K562 (cell line): ENCODE measurements around the gene MRPL57. TPM values are rescaled to one million over a fixed set of nuclear protein-coding genes. Genes with fewer than 3 reads are reported as not detected.

Experiments
- ATF1 ChIP-seq, 2 experiments: fragments of 450-650 bp in 1 of 2; IDR thresholded peaks; 2 replicates each; pipeline ENCODE4 v1.6.1; 2016; ENCODE audit warnings: missing compliant biosample characterization in 1 of 2, missing genetic modification characterization in 1 of 2
- CBX1 ChIP-seq: sonication (generic); IDR thresholded peaks from 2 replicates; pipeline ENCODE4 v1.6.1; 2016; ENCODE audit warnings: antibody characterized with exemption, low read depth, mild to moderate bottlenecking
- CREB1 ChIP-seq, 2 experiments: sonication (generic) in 1 of 2; formaldehyde crosslinking in 1 of 2; IDR thresholded peaks; 2 replicates each; pipeline versions ENCODE4 v1.6.1 to v1.8.0; 2012 to 2022; ENCODE audit warnings: inconsistent platforms in 1 of 2, mild to moderate bottlenecking in 1 of 2, missing genetic modification reagents in 1 of 2, moderate library complexity in 1 of 2
- ERF ChIP-seq: fragments of 450-650 bp; formaldehyde crosslinking; IDR thresholded peaks from 2 replicates; pipeline ENCODE4 v1.4.0; 2020; ENCODE audit warnings: mild to moderate bottlenecking, mixed read lengths
- FOXA3 ChIP-seq, 2 experiments: fragments of 450-650 bp in 1 of 2; sonication (generic) in 1 of 2; formaldehyde crosslinking; IDR thresholded peaks in 1 of 2; conservative IDR thresholded peaks in 1 of 2; 2 replicates each; pipeline versions ENCODE4 v1.4.0 to v1.8.0; 2020 to 2022; ENCODE audit warnings: mild to moderate bottlenecking in 2 of 2, missing genetic modification reagents in 1 of 2
- FOXP1 ChIP-seq: sonication (generic); formaldehyde crosslinking; IDR thresholded peaks from 2 replicates; pipeline ENCODE4 v1.8.0; 2022; ENCODE audit warnings: mild to moderate bottlenecking, missing genetic modification reagents
- FUS ChIP-seq: fragments of 200-400 bp; formaldehyde crosslinking; optimal IDR thresholded peaks from 2 replicates; pipeline ENCODE3; 2017; ENCODE audit warnings: low read depth, low read length
- GTF2A2 ChIP-seq: IDR thresholded peaks from 2 replicates; pipeline ENCODE4 v1.6.1; 2016; ENCODE audit warnings: mild to moderate bottlenecking, missing genetic modification characterization, missing compliant biosample characterization
- MLLT1 ChIP-seq, 2 experiments: fragments of 450-650 bp; IDR thresholded peaks; 2 replicates each; pipeline ENCODE4 v1.6.1; 2016
- NCOA1 ChIP-seq: fragments of 450-650 bp; IDR thresholded peaks from 2 replicates; pipeline ENCODE4 v1.6.1; 2016; ENCODE audit warnings: low read depth
- RBBP5 ChIP-seq: fragments of 200-600 bp; sonication (generic); IDR thresholded peaks from 2 replicates; pipeline ENCODE4 v1.6.1; 2012; ENCODE audit warnings: borderline replicate concordance, mild to moderate bottlenecking, low read length, control low read depth, inconsistent platforms; ENCODE audit not compliant: insufficient read depth, poor library complexity, severe bottlenecking
- RBM25 ChIP-seq: fragments of 200-400 bp; formaldehyde crosslinking; IDR thresholded peaks from 2 replicates; pipeline ENCODE4 v1.6.1; 2018; ENCODE audit warnings: low read length, low read depth, moderate library complexity; ENCODE audit not compliant: severe bottlenecking
- SOX6 ChIP-seq: fragments of 450-650 bp; IDR thresholded peaks from 2 replicates; pipeline ENCODE4 v1.6.1; 2014; ENCODE audit warnings: mild to moderate bottlenecking
- SP1 ChIP-seq: sonication (generic); formaldehyde crosslinking; IDR thresholded peaks from 2 replicates; pipeline ENCODE4 v1.8.1; 2022; ENCODE audit warnings: mild to moderate bottlenecking, missing genetic modification reagents
- TGIF2 ChIP-seq: sonication (generic); formaldehyde crosslinking; IDR thresholded peaks from 2 replicates; pipeline ENCODE4 v1.8.1; 2022; ENCODE audit warnings: mild to moderate bottlenecking, missing genetic modification reagents, moderate library complexity
- ZBTB7A ChIP-seq: IDR thresholded peaks from 2 replicates; pipeline ENCODE4 v1.6.1; 2011; ENCODE audit warnings: low read depth, mild to moderate bottlenecking, low read length, moderate library complexity, borderline replicate concordance; ENCODE audit not compliant: control insufficient read depth
- ZC3H4 ChIP-seq: sonication (generic); formaldehyde crosslinking; IDR thresholded peaks from 2 replicates; pipeline ENCODE4 v1.9.0; 2021; ENCODE audit warnings: missing genetic modification reagents, borderline replicate concordance
- ZFP36 ChIP-seq: fragments of 150-350 bp; IDR thresholded peaks from 2 replicates; pipeline ENCODE4 v1.6.1; 2018; ENCODE audit warnings: low read length, low read depth; ENCODE audit not compliant: partially characterized antibody
- ZNF174 ChIP-seq: fragments of 250-450 bp; sonication (Bioruptor Pico); IDR thresholded peaks from 2 replicates; pipeline ENCODE4 v1.4.0; 2020; ENCODE audit warnings: mild to moderate bottlenecking
- polyA plus RNA-seq, 8 experiments: library from polyadenylated mRNA; depleted of rRNA in 4 of 8; stranded (reverse) in 5 of 8; unstranded in 3 of 8; fragments of >200 nt; fragmentation: Nextera tagmentation in 2 of 8; fragmentation: Illumina TruSeq in 1 of 8; extraction: Ambion mirVana in 2 of 8; extraction: Trizol in 1 of 8; gene quantifications; 2 replicates each; pipeline versions ENCODE4 v1.2.1 to v1.2.3, GENCODE V29; 2011 to 2014; ENCODE audit warnings: inconsistent platforms in 1 of 8, missing spikeins in 1 of 8
- total RNA-seq, 7 experiments: library from RNA; depleted of rRNA in 6 of 7; stranded (reverse); fragments of >200 nt in 6 of 7; fragmentation: Illumina TruSeq in 2 of 7; extraction: Trizol in 2 of 7; gene quantifications; 2 replicates each; pipeline versions ENCODE4 v1.2.1 to v1.2.3, GENCODE V29; 2011 to 2021; ENCODE audit warnings: low replicate concordance in 1 of 7
- TF ChIP-seq, protein P1 (sequence below): sonication (generic); formaldehyde crosslinking; IDR thresholded peaks from 2 replicates; pipeline ENCODE4 v1.8.0; 2022; ENCODE audit warnings: missing genetic modification reagents, mild to moderate bottlenecking, borderline replicate concordance

MRPL57 gene
- total and polyA plus RNA-seq, 9 of the 15 experiments (the other 6 are each of a cell fraction or from before 2014, with no cell fraction given), result 6.5 to 40.4 (median 15.7) TPM

GRCh38 chr13:21176215-21176981 lies at the start of gene MRPL57, which contains the start of gene SKA3 (continued):
- TF ChIP-seq FOXP1 (CRISPR knock-in tag), result no peak
- TF ChIP-seq ATF1 (CRISPR knock-in tag; IDR thresholded peaks at IDR 0.05), result no peak
- TF ChIP-seq ATF1 (tag; IDR thresholded peaks at IDR 0.05), result peak; percentile 77
- TF ChIP-seq, protein P1, sequence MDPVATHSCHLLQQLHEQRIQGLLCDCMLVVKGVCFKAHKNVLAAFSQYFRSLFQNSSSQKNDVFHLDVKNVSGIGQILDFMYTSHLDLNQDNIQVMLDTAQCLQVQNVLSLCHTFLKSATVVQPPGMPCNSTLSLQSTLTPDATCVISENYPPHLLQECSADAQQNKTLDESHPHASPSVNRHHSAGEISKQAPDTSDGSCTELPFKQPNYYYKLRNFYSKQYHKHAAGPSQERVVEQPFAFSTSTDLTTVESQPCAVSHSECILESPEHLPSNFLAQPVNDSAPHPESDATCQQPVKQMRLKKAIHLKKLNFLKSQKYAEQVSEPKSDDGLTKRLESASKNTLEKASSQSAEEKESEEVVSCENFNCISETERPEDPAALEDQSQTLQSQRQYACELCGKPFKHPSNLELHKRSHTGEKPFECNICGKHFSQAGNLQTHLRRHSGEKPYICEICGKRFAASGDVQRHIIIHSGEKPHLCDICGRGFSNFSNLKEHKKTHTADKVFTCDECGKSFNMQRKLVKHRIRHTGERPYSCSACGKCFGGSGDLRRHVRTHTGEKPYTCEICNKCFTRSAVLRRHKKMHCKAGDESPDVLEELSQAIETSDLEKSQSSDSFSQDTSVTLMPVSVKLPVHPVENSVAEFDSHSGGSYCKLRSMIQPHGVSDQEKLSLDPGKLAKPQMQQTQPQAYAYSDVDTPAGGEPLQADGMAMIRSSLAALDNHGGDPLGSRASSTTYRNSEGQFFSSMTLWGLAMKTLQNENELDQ (CRISPR knock-in tag), result no peak
- no peak; a peak in 1 of 4 replicates for TF ChIP-seq MLLT1 (IDR thresholded peaks at IDR 0.05)
- peak; percentile 45; the same call in 1 of the 2 replicates for TF ChIP-seq TGIF2 (CRISPR knock-in tag)
- TF ChIP-seq RBBP5, result peak; percentile 94
- TF ChIP-seq SOX6, result 0 out of 2 replicates have a peak, but pooled peaks have one; percentile 13
- peak; percentile 59; the same call in 1 of the 2 replicates for TF ChIP-seq CBX1
- TF ChIP-seq ZBTB7A, result peak; percentile 71; the same call in 1 of the 2 replicates
- 0 out of 2 replicates have a peak, but pooled peaks have one; percentile 31 for TF ChIP-seq ERF
- TF ChIP-seq ZFP36, result peak; percentile 6
- peak; percentile 13; the same call in 1 of the 2 replicates for TF ChIP-seq CREB1 (IDR thresholded peaks at IDR 0.05)
- TF ChIP-seq CREB1 (CRISPR knock-in tag; IDR thresholded peaks at IDR 0.05), result peak; percentile 57
- TF ChIP-seq FUS, result no peak
- no peak for TF ChIP-seq GTF2A2
- no peak for TF ChIP-seq ZNF174 (CRISPR knock-in tag)
- TF ChIP-seq RBM25, result peak; percentile 96
- 0 out of 4 replicates have a peak, but pooled peaks of 1 of the 2 experiments have one; percentile 51 for TF ChIP-seq FOXA3 (CRISPR knock-in tag; conservative IDR thresholded peaks at IDR 0.05 in 1 of 2, IDR thresholded peaks at IDR 0.05 in 1 of 2)
- TF ChIP-seq ZC3H4 (CRISPR knock-in tag), result no peak
- TF ChIP-seq SP1 (CRISPR knock-in tag), result peak; percentile 82
- TF ChIP-seq NCOA1, result no peak
